Muscle of back (tissue), 11 donors: Measurements from ENCODE around the gene SEC14L6. TPM values are rescaled to one million over a fixed set of nuclear protein-coding genes. Genes with fewer than 3 reads are reported as not detected.

Source experiments
- DNase-seq, 3 donors: peaks; one replicate each; pipeline versions ENCODE4 v3.0.0 to v3.0.0-alpha.2; 2013
- polyA plus RNA-seq, 10 donors: library from polyadenylated mRNA; unstranded; fragments of 120-200 nt; gene quantifications; one replicate each; pipeline ENCODE4 v1.2.1, GENCODE V29; 2013; ENCODE audit not compliant: insufficient read length in 10 of 10

SEC14L6 gene
- polyA plus RNA-seq, 10 donors = 0.18 to 0.94 (median 0.26) TPM

- no peak for DNase-seq
Measured at GRCh38 chr22:30537083-30537731, 9.3 kb downstream of the SEC14L6 start.

GRCh38 chr22:30535182-30535581 is 11.4 kb downstream of the SEC14L6 start:
- DNase-seq = no peak

- DNase-seq = no peak
Measured at GRCh38 chr22:30531651-30532608, 14.6 kb downstream of the SEC14L6 start.

- DNase-seq = no peak
Measured at GRCh38 chr22:30526656-30527055, 19.9 kb downstream of the SEC14L6 start.

- DNase-seq = no peak
Measured at GRCh38 chr22:30523646-30524489, 22.7 kb downstream of the SEC14L6 start.

- no peak for DNase-seq
Measured at GRCh38 chr22:30521368-30522156, 25.0 kb downstream of the SEC14L6 start.

- DNase-seq = no peak
Measured at GRCh38 chr22:30519842-30520425, 26.6 kb downstream of the SEC14L6 start.

- DNase-seq = no peak
Measured at GRCh38 chr22:30516731-30517130, 29.8 kb downstream of the SEC14L6 start.

GRCh38 chr22:30516273-30516672 is 30.3 kb downstream of the SEC14L6 start:
- DNase-seq = no peak

GRCh38 chr22:30514252-30514651 is 32.3 kb downstream of the SEC14L6 start:
- DNase-seq = no peak

GRCh38 chr22:30513462-30513861 is 33.1 kb downstream of the SEC14L6 start:
- no peak for DNase-seq

- DNase-seq = no peak
Measured at GRCh38 chr22:30511911-30512310, 34.6 kb downstream of the SEC14L6 start.

GRCh38 chr22:30511109-30511508 is 35.4 kb downstream of the SEC14L6 start:
- DNase-seq = no peak

GRCh38 chr22:30508216-30508615 is 38.3 kb downstream of the SEC14L6 start:
- no peak for DNase-seq

GRCh38 chr22:30507670-30508069 is 38.9 kb downstream of the SEC14L6 start:
- DNase-seq = no peak

- DNase-seq = no peak
Measured at GRCh38 chr22:30506507-30506968, 40.0 kb downstream of the SEC14L6 start.

GRCh38 chr22:30503551-30503950 is 43.0 kb downstream of the SEC14L6 start:
- DNase-seq = no peak

GRCh38 chr22:30502911-30503310 is 43.6 kb downstream of the SEC14L6 start:
- DNase-seq = no peak

GRCh38 chr22:30502153-30502552 is 44.4 kb downstream of the SEC14L6 start:
- no peak for DNase-seq

GRCh38 chr22:30500628-30501027 is 45.9 kb downstream of the SEC14L6 start:
- no peak for DNase-seq
